ENCODE measurements around the gene LTB4R2. TPM values are rescaled to one million over a fixed set of nuclear protein-coding genes. Genes with fewer than 3 reads are reported as not detected.

The LTB4R2 gene
- total RNA-seq, 4 donors from 2014 or later: 2.0 to 11.9 (median 6.4) TPM

DNA sequence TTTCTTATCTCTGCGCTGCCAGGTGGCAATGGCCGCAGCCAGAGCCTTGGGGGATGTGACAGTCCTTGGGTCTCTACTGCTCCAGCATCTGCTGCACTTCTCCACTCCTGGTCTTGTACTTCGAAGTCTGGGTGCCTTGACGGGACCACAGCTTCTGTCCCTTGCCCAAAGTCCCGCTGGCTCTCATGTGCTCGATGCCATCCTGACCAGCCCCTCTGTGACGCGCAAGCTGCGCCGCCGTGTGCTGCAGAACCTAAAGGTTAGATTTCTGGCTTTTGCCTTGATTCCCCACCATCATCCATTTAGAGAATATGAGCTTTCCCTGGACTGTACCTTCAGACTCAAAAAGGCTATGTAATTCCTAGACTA, 5.9 kb upstream of the LTB4R2 start:
- TF ChIP-seq, protein P1, sequence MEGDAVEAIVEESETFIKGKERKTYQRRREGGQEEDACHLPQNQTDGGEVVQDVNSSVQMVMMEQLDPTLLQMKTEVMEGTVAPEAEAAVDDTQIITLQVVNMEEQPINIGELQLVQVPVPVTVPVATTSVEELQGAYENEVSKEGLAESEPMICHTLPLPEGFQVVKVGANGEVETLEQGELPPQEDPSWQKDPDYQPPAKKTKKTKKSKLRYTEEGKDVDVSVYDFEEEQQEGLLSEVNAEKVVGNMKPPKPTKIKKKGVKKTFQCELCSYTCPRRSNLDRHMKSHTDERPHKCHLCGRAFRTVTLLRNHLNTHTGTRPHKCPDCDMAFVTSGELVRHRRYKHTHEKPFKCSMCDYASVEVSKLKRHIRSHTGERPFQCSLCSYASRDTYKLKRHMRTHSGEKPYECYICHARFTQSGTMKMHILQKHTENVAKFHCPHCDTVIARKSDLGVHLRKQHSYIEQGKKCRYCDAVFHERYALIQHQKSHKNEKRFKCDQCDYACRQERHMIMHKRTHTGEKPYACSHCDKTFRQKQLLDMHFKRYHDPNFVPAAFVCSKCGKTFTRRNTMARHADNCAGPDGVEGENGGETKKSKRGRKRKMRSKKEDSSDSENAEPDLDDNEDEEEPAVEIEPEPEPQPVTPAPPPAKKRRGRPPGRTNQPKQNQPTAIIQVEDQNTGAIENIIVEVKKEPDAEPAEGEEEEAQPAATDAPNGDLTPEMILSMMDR (IDR thresholded peaks at IDR 0.05; ENCODE audit: low read depth): no peak

DNA sequence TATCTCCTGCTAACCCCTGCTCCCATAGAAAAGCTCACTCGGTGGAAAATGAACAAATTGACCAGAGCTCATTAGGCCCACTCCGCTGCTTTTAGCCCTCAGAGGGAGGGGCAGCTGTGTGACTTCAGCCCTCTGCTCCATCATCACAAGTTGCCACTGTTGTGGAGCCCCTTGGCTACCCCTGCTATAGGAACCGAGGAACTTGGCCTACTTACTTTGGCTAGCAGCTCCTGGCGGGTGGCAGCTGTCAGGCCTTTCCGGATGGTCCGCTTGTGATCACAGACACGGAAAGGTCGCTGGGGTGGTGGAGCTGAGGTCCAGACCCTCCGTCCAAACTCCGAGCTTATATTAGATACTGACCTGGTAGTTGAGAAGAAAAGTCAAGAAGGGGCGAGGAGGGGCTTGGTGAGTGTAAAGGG, 2.8 kb upstream of the LTB4R2 start:
- TF ChIP-seq, protein P1 (IDR thresholded peaks at IDR 0.05; ENCODE audit: low read depth): no peak

DNA sequence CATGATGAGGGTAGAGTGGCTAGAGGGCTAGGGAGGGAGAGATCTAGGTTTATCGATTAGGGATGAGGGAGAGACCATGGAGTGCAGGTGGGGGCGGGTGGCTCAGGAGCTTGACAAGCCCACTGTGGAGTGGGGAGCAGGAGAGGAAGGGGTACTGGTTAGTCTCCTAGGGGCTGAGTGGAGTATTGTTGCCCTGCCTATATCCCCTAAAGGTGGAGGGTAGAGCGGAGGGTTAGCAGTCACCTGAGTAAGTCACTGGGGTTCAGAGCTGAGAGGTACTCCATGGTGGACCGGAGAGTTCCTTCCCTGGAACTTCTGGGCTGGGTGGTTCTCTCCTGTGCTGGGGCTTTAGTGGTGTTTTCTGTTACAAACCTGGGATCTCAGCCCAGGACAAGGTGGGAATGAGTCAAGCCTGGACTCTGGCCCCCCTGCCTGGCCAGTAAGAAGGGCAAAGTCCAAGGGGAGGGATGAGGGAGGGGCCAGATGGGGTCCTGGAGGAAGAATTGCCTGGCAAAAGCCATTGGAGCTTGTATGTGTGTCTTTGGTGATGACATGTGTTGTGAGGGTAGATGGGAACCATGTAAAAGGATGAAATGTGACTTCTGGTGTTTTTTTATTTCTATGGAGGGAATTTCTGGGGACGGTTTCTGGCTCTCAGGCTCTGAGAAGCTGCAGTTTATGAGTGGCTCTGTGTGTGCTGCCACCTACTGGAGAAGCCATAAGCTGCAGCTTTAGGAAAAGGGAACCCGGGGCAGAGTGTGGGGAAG, 2.2 kb upstream of the LTB4R2 start, which contains the start of gene CIDEB:
CIDEB (minus strand) TSS at position 403 of the 767 bp plus-strand sequence; CDS start at position 284, 119 bp downstream.
- TF ChIP-seq, protein P1 (IDR thresholded peaks at IDR 0.05; ENCODE audit: low read depth): no peak

DNA sequence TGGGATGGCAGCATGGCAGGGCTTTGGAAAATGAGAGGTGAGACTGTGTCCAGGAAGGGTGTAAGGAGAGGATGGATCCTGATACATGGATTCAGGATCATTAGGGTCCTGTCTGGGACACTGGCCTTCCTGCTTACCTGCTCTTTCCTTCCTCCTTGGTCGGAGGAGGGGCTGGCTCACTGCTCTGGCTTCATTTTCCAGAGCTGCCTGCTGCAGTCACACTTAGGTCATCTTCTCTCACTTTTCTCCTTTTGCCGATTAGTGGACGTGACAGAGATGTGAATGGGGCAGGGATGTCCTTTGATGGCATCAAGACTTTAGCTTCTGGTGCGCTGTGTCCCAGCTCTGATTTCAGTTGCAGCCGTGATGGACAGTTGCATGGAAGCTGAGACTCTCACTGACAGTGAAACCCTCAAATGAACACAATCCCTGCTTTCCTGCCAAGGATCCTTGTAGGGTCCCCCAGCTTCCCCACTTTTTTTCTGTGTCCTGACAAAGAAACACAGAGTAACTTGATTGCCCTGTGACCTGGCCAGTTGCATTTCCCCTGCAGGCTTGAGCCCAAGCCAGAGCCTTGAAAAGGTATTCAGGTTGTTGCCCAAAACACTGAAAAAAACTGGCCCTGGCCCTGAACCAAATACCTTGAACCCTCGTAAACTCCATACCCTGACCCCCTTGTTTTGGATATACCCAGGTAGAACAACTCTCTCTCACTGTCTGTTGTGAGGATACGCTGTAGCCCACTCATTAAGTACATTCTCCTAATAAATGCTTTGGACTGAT, 1.4 kb upstream of the LTB4R2 start:
- TF ChIP-seq, protein P1 (IDR thresholded peaks at IDR 0.05; ENCODE audit: low read depth): no peak

DNA sequence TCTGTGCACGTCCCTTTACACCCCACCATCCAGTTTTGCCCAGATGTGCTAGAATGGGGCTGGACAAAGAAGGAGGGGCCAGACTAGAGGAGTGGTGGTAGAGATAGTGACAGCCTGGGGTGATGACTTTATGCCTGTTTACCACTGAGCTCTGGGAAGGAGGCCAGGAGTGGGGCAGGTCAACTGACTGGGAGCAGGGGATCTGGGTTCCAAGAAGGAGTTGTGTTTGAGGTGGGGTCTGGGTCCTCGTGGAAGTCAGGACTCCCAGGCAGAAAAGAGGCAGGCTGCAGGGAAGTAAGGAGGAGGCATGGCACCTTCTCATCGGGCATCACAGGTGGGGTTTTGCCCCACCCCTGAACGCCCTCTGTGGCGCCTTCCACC, 315 bp downstream of the LTB4R2 start:
- TF ChIP-seq, protein P1 (IDR thresholded peaks at IDR 0.05; ENCODE audit: low read depth): no peak

DNA sequence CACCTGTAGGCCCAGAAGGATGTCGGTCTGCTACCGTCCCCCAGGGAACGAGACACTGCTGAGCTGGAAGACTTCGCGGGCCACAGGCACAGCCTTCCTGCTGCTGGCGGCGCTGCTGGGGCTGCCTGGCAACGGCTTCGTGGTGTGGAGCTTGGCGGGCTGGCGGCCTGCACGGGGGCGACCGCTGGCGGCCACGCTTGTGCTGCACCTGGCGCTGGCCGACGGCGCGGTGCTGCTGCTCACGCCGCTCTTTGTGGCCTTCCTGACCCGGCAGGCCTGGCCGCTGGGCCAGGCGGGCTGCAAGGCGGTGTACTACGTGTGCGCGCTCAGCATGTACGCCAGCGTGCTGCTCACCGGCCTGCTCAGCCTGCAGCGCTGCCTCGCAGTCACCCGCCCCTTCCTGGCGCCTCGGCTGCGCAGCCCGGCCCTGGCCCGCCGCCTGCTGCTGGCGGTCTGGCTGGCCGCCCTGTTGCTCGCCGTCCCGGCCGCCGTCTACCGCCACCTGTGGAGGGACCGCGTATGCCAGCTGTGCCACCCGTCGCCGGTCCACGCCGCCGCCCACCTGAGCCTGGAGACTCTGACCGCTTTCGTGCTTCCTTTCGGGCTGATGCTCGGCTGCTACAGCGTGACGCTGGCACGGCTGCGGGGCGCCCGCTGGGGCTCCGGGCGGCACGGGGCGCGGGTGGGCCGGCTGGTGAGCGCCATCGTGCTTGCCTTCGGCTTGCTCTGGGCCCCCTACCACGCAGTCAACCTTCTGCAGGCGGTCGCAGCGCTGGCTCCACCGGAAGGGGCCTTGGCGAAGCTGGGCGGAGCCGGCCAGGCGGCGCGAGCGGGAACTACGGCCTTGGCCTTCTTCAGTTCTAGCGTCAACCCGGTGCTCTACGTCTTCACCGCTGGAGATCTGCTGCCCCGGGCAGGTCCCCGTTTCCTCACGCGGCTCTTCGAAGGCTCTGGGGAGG, 985 bp downstream of the LTB4R2 start, which contains the start of gene LTB4R:
LTB4R (plus strand) TSS at position 857 of the 959 bp plus-strand sequence. CDS start 4,150 bp downstream, outside the sequence.
- TF ChIP-seq, protein P1 (IDR thresholded peaks at IDR 0.05; ENCODE audit: low read depth): no peak
